ENCODE measurements around the gene MAP6D1. TPM values are rescaled to one million over a fixed set of nuclear protein-coding genes. Genes with fewer than 3 reads are reported as not detected.

MAP6D1 gene
- total RNA-seq = 4.0 TPM

DNA sequence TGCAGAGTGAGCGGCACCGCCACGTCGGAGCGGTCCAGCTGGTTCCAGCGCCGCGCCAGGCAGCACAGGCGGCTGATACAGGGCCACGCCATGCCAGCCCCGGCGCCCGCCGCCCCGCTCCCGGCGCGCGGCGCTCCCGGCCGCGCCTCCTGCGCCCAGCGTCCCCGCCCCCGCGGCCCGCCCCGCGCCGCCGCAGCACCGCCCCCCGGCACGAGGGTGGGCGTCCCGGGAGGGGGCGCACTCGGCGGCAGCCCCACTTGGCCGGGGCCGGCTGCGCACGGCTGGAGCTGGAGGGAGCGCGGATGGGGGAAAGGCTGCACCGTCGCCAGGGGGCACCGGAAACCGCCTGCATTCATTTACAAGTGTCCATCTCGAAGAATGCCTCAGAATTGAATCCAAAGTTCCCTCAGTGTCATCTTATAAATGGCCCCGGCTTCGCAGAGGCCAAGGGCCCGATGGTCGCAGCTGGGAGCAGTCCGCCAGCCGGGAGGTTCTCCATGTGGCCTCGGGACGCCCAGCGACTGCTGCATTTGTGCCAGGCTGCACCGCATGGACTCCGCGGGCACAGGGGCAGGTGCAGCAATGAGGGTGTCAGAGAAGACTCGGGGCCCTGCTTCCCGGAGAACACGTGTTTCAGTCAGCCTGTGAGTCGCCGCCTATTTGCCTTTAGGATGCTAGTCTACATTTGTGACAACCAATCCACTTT is at the start of gene MAP6D1:
MAP6D1 (minus strand) TSS at position 122 of the 706 bp plus-strand sequence; CDS start at position 92, 30 bp downstream.

Other genes starting within 250 kb of the MAP6D1 start
- 178 TPM for gene KLHL24, start 190.0 kb downstream of the MAP6D1 start, total RNA-seq
- 34.9 TPM for gene YEATS2, start 127.8 kb downstream of the MAP6D1 start, total RNA-seq
- 27.9 TPM for gene PARL, start 59.3 kb upstream of the MAP6D1 start, total RNA-seq
- gene ABCC5, start 192.3 kb upstream of the MAP6D1 start, total RNA-seq = 46.7 TPM
- not detected for gene HTR3D, start 206.2 kb upstream of the MAP6D1 start, total RNA-seq
- gene HTR3C, start 227.5 kb upstream of the MAP6D1 start, total RNA-seq = not detected

All from metanephros (tissue), 1 donor.